GM12878 (cell line): Measurements from ENCODE around the gene ROBO1. TPM values are rescaled to one million over a fixed set of nuclear protein-coding genes. Genes with fewer than 3 reads are reported as not detected.

ENCODE experiments used
- ATAC-seq: fragments of 200-7000 bp; cut with Tn5 transposase; 3 replicates; pipeline ENCODE4 v1.9.1; 2020; ENCODE audit warnings: mild to moderate bottlenecking, moderate library complexity
- BruUV-seq: library from RNA; stranded (reverse); fragments of 400-500 nt; replicated peaks from 2 replicates; lab custom pipeline; 2021; lab: Mats Ljungman, UMichigan
- CTCF ChIA-PET: fragments of 300-600 bp; sonication (Branson Sonifier 250); formaldehyde crosslinking; extraction: SDS; loops from one replicate; lab custom pipeline; 2021; ENCODE audit warnings: inconsistent platforms; lab: Yijun Ruan, JAX
- POLR2A ChIA-PET: fragments of 350-600 bp; formaldehyde crosslinking; extraction: SDS; loops from one replicate; lab custom pipeline; 2021; ENCODE audit warnings: inconsistent platforms; lab: Charles Lee
- RAD21 ChIA-PET: fragments of 300-600 bp; sonication (Branson Sonifier 250); formaldehyde crosslinking; loops from one replicate; lab custom pipeline; 2023; ENCODE audit warnings: antibody characterized with exemption; ENCODE audit not compliant: unreplicated experiment; lab: Charles Lee
- SMC1A ChIA-PET: fragments of 300-600 bp; sonication (Branson Sonifier 250); formaldehyde crosslinking; loops from one replicate; lab custom pipeline; 2023; ENCODE audit not compliant: unreplicated experiment, uncharacterized antibody; lab: Charles Lee
- DNase-seq: peaks from one replicate; pipeline ENCODE4 v3.0.0-alpha.2; 2011; ENCODE audit warnings: low read depth, low spot score
- FAIRE-seq: peaks from 3 replicates; lab custom pipeline; 2011; peaks lifted over from hg19 to GRCh38; lab: Jason Lieb, UNC
- H2AFZ ChIP-seq: 2 replicates; pipeline ENCODE4 v1.6.0; 2011; ENCODE audit warnings: low read depth, low read length, control low read depth; ENCODE audit not compliant: control insufficient read depth
- H3K27ac ChIP-seq: 2 replicates; pipeline ENCODE4 v1.5.1; 2011; ENCODE audit warnings: control low read depth; ENCODE audit not compliant: control insufficient read depth, insufficient read depth
- H3K27me3 ChIP-seq, 2 experiments: replicated peaks in 1 of 2; 2 replicates each; pipeline versions ENCODE4 v1.6.0 to v1.6.1; 2011; ENCODE audit warnings: low read length in 1 of 2; ENCODE audit not compliant: control insufficient read depth in 2 of 2, insufficient read depth in 2 of 2
- H3K36me3 ChIP-seq, 2 experiments: 2 replicates each; pipeline ENCODE4 v1.5.1; 2011; ENCODE audit warnings: low read length in 1 of 2; ENCODE audit not compliant: control insufficient read depth in 2 of 2, insufficient read depth in 2 of 2
- H3K4me1 ChIP-seq: 2 replicates; pipeline ENCODE4 v1.6.1; 2011; ENCODE audit warnings: mild to moderate bottlenecking, low read length, moderate library complexity, mixed read lengths; ENCODE audit not compliant: control insufficient read depth, insufficient read depth
- H3K4me2 ChIP-seq: 2 replicates; pipeline ENCODE4 v1.6.0; 2011; ENCODE audit warnings: control low read depth; ENCODE audit not compliant: control insufficient read depth, insufficient read depth
- H3K4me3 ChIP-seq: fragments of 200-600 bp; sonication (generic); 2 replicates; pipeline ENCODE4 v1.5.1; 2016
- H3K79me2 ChIP-seq: 2 replicates; pipeline ENCODE4 v1.6.0; 2011; ENCODE audit warnings: low read length; ENCODE audit not compliant: control insufficient read depth, insufficient read depth
- H3K9ac ChIP-seq: 2 replicates; pipeline ENCODE4 v1.8.0; 2011; ENCODE audit warnings: low read length, control low read depth, mixed read lengths; ENCODE audit not compliant: control insufficient read depth, insufficient read depth
- H3K9me3 ChIP-seq: replicated peaks from 3 replicates; pipeline ENCODE4 v1.5.1; 2011; ENCODE audit warnings: mild to moderate bottlenecking, low read length; ENCODE audit not compliant: control insufficient read depth, insufficient read depth
- H4K20me1 ChIP-seq: 2 replicates; pipeline ENCODE4 v1.6.0; 2011; ENCODE audit not compliant: control insufficient read depth, insufficient read depth
- CREM ChIP-seq: IDR thresholded peaks from 2 replicates; pipeline ENCODE4 v1.6.1; 2014; ENCODE audit warnings: antibody characterized with exemption, low read depth
- FOS ChIP-seq: IDR thresholded peaks from 3 replicates; pipeline ENCODE4 v1.6.1; 2011; ENCODE audit warnings: borderline replicate concordance; ENCODE audit not compliant: insufficient read length; ENCODE audit errors: extremely low read depth
- FOXK2 ChIP-seq: fragments of 450-650 bp; IDR thresholded peaks from 2 replicates; pipeline ENCODE4 v1.6.1; 2017; ENCODE audit warnings: mild to moderate bottlenecking, moderate library complexity
- MEF2A ChIP-seq: IDR thresholded peaks from 2 replicates; pipeline ENCODE4 v1.6.1; 2011; ENCODE audit warnings: low read depth, mild to moderate bottlenecking, low read length, moderate library complexity; ENCODE audit not compliant: insufficient read depth
- PAX5 ChIP-seq: IDR thresholded peaks from 2 replicates; pipeline ENCODE4 v1.6.1; 2011; ENCODE audit warnings: low read depth, low read length, borderline replicate concordance
- POLR2AphosphoS5 ChIP-seq: IDR thresholded peaks from 2 replicates; pipeline ENCODE4 v1.6.1; 2011; ENCODE audit warnings: mild to moderate bottlenecking, low read length, inconsistent platforms
- RUNX3 ChIP-seq: IDR thresholded peaks from 2 replicates; pipeline ENCODE4 v1.6.1; 2012; ENCODE audit warnings: low read length, inconsistent platforms
- SMARCA5 ChIP-seq: fragments of 450-650 bp; IDR thresholded peaks from 2 replicates; pipeline ENCODE4 v1.6.1; 2017; ENCODE audit warnings: mild to moderate bottlenecking
- SP1 ChIP-seq: IDR thresholded peaks from one replicate; pipeline ENCODE4 v1.6.1; 2011; ENCODE audit warnings: low read depth, low read length
- YBX1 ChIP-seq: fragments of 450-650 bp; IDR thresholded peaks from 2 replicates; pipeline ENCODE4 v1.6.1; 2016; ENCODE audit warnings: antibody characterized with exemption
- YY1 ChIP-seq: IDR thresholded peaks from 2 replicates; pipeline ENCODE4 v1.6.1; 2011; ENCODE audit warnings: low read depth, mild to moderate bottlenecking, low read length
- ZBED1 ChIP-seq: IDR thresholded peaks from 2 replicates; pipeline ENCODE4 v1.6.1; 2016; ENCODE audit warnings: borderline replicate concordance
- ZNF217 ChIP-seq: fragments of 450-650 bp; IDR thresholded peaks from 2 replicates; pipeline ENCODE4 v1.6.1; 2017; ENCODE audit warnings: antibody characterized with exemption, mild to moderate bottlenecking
- ZNF24 ChIP-seq: fragments of 450-650 bp; IDR thresholded peaks from 2 replicates; pipeline ENCODE4 v1.6.1; 2017; ENCODE audit warnings: antibody characterized with exemption, mild to moderate bottlenecking
- ZSCAN29 ChIP-seq: fragments of 450-650 bp; IDR thresholded peaks from 2 replicates; pipeline ENCODE4 v1.6.1; 2017; ENCODE audit warnings: mild to moderate bottlenecking, moderate library complexity
- WGBS: methylation state at CpG from one replicate; pipeline ENCODE4 v1.1.6; 2016; ENCODE audit warnings: low lambda C conversion rate; ENCODE audit not compliant: insufficient replicate concordance, insufficient coverage; ENCODE audit errors: missing lambda C conversion rate; 5-methylcytosine and 5-hydroxymethylcytosine counted together
- in situ Hi-C: fragments of 300-500 bp; cut with MboI; formaldehyde crosslinking; loops from 9 replicates; pipeline ENCODE4 v1.14.3; 2018; ENCODE audit warnings: mixed read lengths
- intact Hi-C: fragments of 100-400 bp; cut with micrococcal nuclease; formaldehyde crosslinking; loops from one replicate; pipeline ENCODE4 v1.14.2; 2022; ENCODE audit not compliant: unreplicated experiment
- polyA plus RNA-seq, 11 experiments: library from polyadenylated mRNA; depleted of rRNA in 4 of 11; unstranded in 6 of 11; stranded (reverse) in 5 of 11; fragments of >200 nt; fragmentation: Nextera tagmentation in 4 of 11; fragmentation: Illumina TruSeq in 1 of 11; extraction: Ambion mirVana in 4 of 11; extraction: Trizol in 1 of 11; gene quantifications; 1 replicate in 1 of 11; 2 replicates in 10 of 11; pipeline versions ENCODE4 v1.2.1 to v1.2.3, GENCODE V29; 2011 to 2016; ENCODE audit warnings: inconsistent platforms in 2 of 11, missing spikeins in 2 of 11, low read depth in 1 of 11
- total RNA-seq, 4 experiments: library from RNA; depleted of rRNA in 3 of 4; stranded (reverse); fragments of >200 nt in 3 of 4; fragmentation: Illumina TruSeq in 1 of 4; extraction: Trizol in 1 of 4; gene quantifications; 2 replicates each; pipeline versions ENCODE4 v1.2.1 to v1.2.3, GENCODE V29; 2013 to 2021
- TF ChIP-seq, protein P1 (sequence below): fragments of 450-650 bp; IDR thresholded peaks from 2 replicates; pipeline ENCODE4 v1.6.1; 2017; ENCODE audit warnings: mild to moderate bottlenecking, low read depth, inconsistent platforms; ENCODE audit not compliant: poor library complexity, severe bottlenecking
- TF ChIP-seq, protein P2 (sequence below): fragments of 450-650 bp; IDR thresholded peaks from 2 replicates; pipeline ENCODE4 v1.6.1; 2014; ENCODE audit warnings: mild to moderate bottlenecking

The ROBO1 gene
- total and polyA plus RNA-seq, 10 of the 15 experiments (the other 5 are each of a cell fraction or from before 2014, with no cell fraction given), result 0.29 to 46.5 (median 1.2) TPM

DNA sequence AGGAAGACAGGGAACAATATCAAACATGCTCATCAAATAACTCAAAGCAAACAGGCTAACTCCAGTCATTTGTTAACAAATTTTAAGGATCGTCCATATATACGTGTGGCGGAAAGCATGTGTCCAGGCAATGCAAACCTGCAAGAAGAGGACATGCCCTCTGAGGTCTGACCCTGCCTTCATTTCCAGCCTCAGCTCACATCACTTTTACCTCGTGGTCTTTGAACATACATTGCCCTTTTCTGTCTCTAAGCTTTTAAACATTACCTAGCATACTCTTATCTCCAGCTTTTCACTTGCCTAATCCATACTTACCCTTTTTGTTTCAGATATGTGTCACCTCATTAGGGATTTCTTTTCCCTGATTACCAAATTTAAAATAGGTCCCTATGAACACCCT, 944.4 kb downstream of the ROBO1 start:
- WGBS, result 60% methylated on average over 4 of the region's 4 CpGs
- intact Hi-C loops, result no loop called here
- BruUV-seq, result no TSS peak
- POLR2A ChIA-PET, result interaction anchor here (1.7 kb wide), 1 partner anchor 195 kb away, joined by 4 read pairs; no protein-coding TSS in a partner anchor
- Histone ChIP-seq H2AFZ (no peak overlapping the region), H3K9ac (no peak overlapping the region)
- SMC1A ChIA-PET, result interaction anchor here (0.6 to 3.3 kb wide), 9 partner anchors 8 to 178 kb away, joined by 3 to 13 read pairs (median 3); no protein-coding TSS in a partner anchor
- no peak for TF ChIP-seq CREM
- TF ChIP-seq SP1, result no peak
- no peak for TF ChIP-seq FOXK2
- TF ChIP-seq YY1, result no peak
- TF ChIP-seq MEF2A, result no peak
- no peak for TF ChIP-seq ZBED1
- TF ChIP-seq ZNF24, result no peak
- TF ChIP-seq, all 136 proteins: peak for 0
- FAIRE-seq (no peak), ATAC-seq (no peak), DNase-seq (no peak)
- ChIA-PET RAD21 (interaction anchor here (0.8 to 1.3 kb wide), 4 partner anchors 23 to 40 kb away, joined by 3 read pairs; no protein-coding TSS in a partner anchor), CTCF (interaction anchor here (0.6 kb wide), 1 partner anchor 1128 kb away, joined by 4 read pairs; no protein-coding TSS in a partner anchor)
- Histone ChIP-seq H4K20me1 (no peaks in the 10 kb centered on the region), H3K79me2 (no peaks in the 10 kb centered on the region), H3K36me3 (no peaks in the 10 kb centered on the region), H3K27ac (no peak overlapping the region), H3K4me1 (no peaks in the 10 kb centered on the region), H3K9me3 (no peaks in the 10 kb centered on the region; the same call in 2 of the 3 replicates), H3K27me3 (no peaks in the 10 kb centered on the region), H3K4me2 (no peak overlapping the region), H3K4me3 (no peak overlapping the region)
- in situ Hi-C loops, result no loop called here

DNA sequence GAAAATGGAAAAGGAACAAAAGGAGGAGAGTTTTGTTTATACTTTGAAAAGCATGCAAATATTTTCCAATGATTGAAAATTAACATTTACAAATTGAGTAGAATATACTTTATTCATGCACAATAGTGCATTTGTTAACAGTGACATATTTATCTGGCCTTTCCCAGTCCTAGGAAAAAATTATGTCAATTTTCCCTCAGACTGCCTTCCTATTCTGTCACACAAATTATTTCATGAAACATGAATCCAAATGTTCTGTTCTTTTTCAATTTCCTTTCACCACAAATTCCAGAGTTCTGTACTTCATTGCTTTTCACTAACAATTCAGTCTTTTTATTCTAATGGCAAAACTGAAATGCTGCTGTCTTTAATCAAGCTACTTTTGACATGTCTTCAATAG, 945.1 kb downstream of the ROBO1 start:
- intact Hi-C loops, result no loop called here
- TF ChIP-seq RUNX3 (no peak), FOS (no peak), PAX5 (no peak), ZNF217 (no peak), ZSCAN29 (no peak), SMARCA5 (no peak), YBX1 (no peak), POLR2AphosphoS5 (no peak)
- TF ChIP-seq, protein P1, sequence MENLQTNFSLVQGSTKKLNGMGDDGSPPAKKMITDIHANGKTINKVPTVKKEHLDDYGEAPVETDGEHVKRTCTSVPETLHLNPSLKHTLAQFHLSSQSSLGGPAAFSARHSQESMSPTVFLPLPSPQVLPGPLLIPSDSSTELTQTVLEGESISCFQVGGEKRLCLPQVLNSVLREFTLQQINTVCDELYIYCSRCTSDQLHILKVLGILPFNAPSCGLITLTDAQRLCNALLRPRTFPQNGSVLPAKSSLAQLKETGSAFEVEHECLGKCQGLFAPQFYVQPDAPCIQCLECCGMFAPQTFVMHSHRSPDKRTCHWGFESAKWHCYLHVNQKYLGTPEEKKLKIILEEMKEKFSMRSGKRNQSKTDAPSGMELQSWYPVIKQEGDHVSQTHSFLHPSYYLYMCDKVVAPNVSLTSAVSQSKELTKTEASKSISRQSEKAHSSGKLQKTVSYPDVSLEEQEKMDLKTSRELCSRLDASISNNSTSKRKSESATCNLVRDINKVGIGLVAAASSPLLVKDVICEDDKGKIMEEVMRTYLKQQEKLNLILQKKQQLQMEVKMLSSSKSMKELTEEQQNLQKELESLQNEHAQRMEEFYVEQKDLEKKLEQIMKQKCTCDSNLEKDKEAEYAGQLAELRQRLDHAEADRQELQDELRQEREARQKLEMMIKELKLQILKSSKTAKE, result no peak
- TF ChIP-seq, protein P2, sequence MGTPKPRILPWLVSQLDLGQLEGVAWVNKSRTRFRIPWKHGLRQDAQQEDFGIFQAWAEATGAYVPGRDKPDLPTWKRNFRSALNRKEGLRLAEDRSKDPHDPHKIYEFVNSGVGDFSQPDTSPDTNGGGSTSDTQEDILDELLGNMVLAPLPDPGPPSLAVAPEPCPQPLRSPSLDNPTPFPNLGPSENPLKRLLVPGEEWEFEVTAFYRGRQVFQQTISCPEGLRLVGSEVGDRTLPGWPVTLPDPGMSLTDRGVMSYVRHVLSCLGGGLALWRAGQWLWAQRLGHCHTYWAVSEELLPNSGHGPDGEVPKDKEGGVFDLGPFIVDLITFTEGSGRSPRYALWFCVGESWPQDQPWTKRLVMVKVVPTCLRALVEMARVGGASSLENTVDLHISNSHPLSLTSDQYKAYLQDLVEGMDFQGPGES, result no peak

More for the DNA sequence above, 945.1 kb downstream of the ROBO1 start:
- in situ Hi-C loops, result no loop called here
- Histone ChIP-seq H3K27me3 (no peaks in the 10 kb centered on the region), H3K4me2 (no peak overlapping the region), H3K9ac (no peak overlapping the region), H3K4me3 (no peak overlapping the region), H3K27ac (no peak overlapping the region), H3K4me1 (no peaks in the 10 kb centered on the region), H3K36me3 (no peaks in the 10 kb centered on the region), H3K9me3 (no peaks in the 10 kb centered on the region; the same call in 2 of the 3 replicates), H3K79me2 (no peaks in the 10 kb centered on the region), H2AFZ (no peak overlapping the region), H4K20me1 (no peaks in the 10 kb centered on the region)
- ATAC-seq, result no peak
- no peak for FAIRE-seq
- ChIA-PET RAD21 (interaction anchor here (0.7 to 1.3 kb wide), 2 partner anchors 24 to 453 kb away, joined by 3 read pairs; no protein-coding TSS in a partner anchor), POLR2A (interaction anchor here (1.0 kb wide), 1 partner anchor 59 kb away, joined by 3 read pairs; no protein-coding TSS in a partner anchor), SMC1A (interaction anchor here (0.6 to 2.8 kb wide), 7 partner anchors 18 to 167 kb away, joined by 3 to 10 read pairs (median 4); no protein-coding TSS in a partner anchor), CTCF (no interaction called here)
- no TSS peak for BruUV-seq
- no peak for DNase-seq
